NCI-H345 (cell line): ENCODE data around the gene DIAPH1.
A peak's percentile ranks its signal among the peaks of the same experiment; 100 is the strongest.

Experiments
- DNase-seq: peaks from one replicate; lab custom pipeline; 2025; lab: John Stamatoyannopoulos, UW

The DIAPH1 gene

GRCh38 chr5:141484310-141484640, 134.5 kb downstream of the DIAPH1 start:
- DNase-seq, result peak; percentile 29

- peak; percentile 22 for DNase-seq
Measured at GRCh38 chr5:141483902-141484301, 134.9 kb downstream of the DIAPH1 start.

DNA sequence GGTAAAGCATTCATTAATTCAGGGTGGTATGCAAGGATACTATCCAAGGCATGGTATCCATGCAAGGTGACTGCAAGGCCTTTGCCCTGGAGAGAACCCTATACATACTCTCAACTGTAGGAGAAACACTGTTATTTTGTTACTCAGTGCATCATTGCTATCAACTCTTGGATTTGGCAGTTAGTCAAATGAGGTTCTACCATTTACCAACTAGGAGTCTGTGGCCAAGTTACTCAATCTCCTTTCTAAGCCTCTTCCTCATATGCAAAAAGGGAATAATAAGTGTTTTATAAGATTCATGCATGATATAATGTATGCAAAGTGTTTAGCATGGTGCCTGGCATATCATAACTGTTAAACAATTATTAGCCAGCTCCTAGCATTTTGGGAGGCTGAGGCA, 139.0 kb downstream of the DIAPH1 start:
- no peak for DNase-seq

GRCh38 chr5:141478321-141478945, 140.4 kb downstream of the DIAPH1 start:
- DNase-seq, result no peak

- no peak for DNase-seq
Measured at GRCh38 chr5:141477815-141478214, 141.0 kb downstream of the DIAPH1 start.

DNA sequence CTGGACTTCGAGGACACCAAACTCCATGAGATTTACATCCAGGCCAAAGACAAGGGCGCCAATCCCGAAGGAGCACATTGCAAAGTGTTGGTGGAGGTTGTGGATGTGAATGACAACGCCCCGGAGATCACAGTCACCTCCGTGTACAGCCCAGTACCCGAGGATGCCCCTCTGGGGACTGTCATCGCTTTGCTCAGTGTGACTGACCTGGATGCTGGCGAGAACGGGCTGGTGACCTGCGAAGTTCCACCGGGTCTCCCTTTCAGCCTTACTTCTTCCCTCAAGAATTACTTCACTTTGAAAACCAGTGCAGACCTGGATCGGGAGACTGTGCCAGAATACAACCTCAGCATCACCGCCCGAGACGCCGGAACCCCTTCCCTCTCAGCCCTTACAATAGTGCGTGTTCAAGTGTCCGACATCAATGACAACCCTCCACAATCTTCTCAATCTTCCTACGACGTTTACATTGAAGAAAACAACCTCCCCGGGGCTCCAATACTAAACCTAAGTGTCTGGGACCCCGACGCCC, 141.7 kb downstream of the DIAPH1 start:
- DNase-seq, result no peak

DNA sequence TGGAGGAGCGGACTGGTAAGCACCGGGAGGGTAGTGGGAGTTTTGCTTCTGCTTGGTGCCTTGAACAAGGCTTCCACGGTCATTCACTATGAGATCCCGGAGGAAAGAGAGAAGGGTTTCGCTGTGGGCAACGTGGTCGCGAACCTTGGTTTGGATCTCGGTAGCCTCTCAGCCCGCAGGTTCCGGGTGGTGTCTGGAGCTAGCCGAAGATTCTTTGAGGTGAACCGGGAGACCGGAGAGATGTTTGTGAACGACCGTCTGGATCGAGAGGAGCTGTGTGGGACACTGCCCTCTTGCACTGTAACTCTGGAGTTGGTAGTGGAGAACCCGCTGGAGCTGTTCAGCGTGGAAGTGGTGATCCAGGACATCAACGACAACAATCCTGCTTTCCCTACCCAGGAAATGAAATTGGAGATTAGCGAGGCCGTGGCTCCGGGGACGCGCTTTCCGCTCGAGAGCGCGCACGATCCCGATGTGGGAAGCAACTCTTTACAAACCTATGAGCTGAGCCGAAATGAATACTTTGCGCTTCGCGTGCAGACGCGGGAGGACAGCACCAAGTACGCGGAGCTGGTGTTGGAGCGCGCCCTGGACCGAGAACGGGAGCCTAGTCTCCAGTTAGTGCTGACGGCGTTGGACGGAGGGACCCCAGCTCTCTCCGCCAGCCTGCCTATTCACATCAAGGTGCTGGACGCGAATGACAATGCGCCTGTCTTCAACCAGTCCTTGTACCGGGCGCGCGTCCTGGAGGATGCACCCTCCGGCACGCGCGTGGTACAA, 142.5 kb downstream of the DIAPH1 start:
- no peak for DNase-seq

DNA sequence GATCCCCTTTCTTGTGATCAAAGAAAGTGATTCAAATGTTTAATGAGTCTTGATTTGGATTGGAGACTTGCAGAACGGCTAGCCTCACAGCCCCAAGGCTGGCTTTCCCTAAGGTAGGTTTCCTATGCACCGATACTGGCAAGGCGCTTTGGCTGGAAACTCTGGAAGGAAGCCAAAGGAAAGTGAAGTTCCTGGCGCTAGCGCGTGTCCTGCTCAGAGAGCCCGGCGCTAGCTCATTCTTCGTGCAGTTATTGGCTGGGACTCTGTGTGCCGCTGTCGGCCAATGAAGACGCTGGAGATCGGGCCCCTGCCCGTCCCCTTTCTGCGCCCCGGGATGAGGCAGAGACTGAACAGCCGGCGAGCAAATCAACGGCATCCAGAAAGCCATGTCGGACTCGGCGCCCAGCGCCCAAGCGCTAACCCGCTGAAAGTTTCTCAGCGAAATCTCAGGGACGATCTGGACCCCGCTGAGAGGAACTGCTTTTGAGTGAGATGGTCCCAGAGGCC, 143.1 kb downstream of the DIAPH1 start, which contains the start of gene PCDHGC3:
Gene PCDHGC3 (plus strand): TSS at position 342 of the 507 bp plus-strand sequence. CDS start 151 bp downstream, at position 493.
- peak; percentile 80 for DNase-seq

DNA sequence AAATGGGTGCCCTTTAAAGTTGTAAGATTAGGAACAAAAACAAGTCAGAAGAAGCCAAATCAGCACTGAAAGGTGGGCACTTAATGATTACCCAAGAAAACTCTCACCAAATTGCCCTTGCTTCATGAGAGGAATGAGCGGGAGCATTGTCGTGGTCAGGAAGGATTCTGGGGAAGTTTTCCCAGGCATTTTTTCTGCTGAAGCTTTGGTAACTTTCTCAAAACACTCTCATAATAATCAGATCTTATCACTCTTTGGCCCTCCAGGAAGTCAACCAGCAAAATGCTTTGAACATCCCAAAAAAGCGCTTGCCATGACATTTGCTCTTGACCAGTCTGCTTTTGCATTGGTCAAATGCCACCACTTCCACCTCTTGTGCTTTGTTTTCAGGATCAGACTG, 153.4 kb downstream of the DIAPH1 start:
- no peak for DNase-seq
